HG03354 (cell line): ENCODE measurements around the gene SIX1.

Source experiments
- ATAC-seq: cut with Tn5 transposase; IDR thresholded peaks from one replicate; pipeline ENCODE4 v1.9.1; 2021; ENCODE audit warnings: mild to moderate bottlenecking; ENCODE audit not compliant: unreplicated experiment, poor library complexity, severe bottlenecking

The SIX1 gene

GRCh38 chr14:60616461-60616959 lies 32.8 kb downstream of the SIX1 start:
- no peak for ATAC-seq

GRCh38 chr14:60602291-60602690 lies 47.0 kb downstream of the SIX1 start:
- no peak for ATAC-seq

- ATAC-seq = no peak
Observed at GRCh38 chr14:60599727-60600126, 49.5 kb downstream of the SIX1 start.

- no peak for ATAC-seq
Observed at GRCh38 chr14:60596139-60596538, 53.1 kb downstream of the SIX1 start.

- no peak for ATAC-seq
Observed at GRCh38 chr14:60594062-60594461, 55.2 kb downstream of the SIX1 start.
